A673 (cell line): ENCODE results near the gene HNF4A. TPM values are rescaled to one million over a fixed set of nuclear protein-coding genes. Genes with fewer than 3 reads are reported as not detected.

Experiments
- BruUV-seq: library from RNA; stranded (reverse); fragments of 400-500 nt; replicated peaks from 2 replicates; lab custom pipeline; 2021; lab: Mats Ljungman, UMichigan
- CTCF ChIA-PET: fragments of 300-600 bp; sonication (Branson Sonifier 250); formaldehyde crosslinking; loops from one replicate; lab custom pipeline; 2022; ENCODE audit warnings: antibody characterized with exemption; lab: Charles Lee
- POLR2A ChIA-PET: fragments of 300-600 bp; sonication (Branson Sonifier 250); formaldehyde crosslinking; loops from one replicate; lab custom pipeline; 2022; ENCODE audit warnings: antibody characterized with exemption; ENCODE audit not compliant: low non-redundant PET; lab: Charles Lee
- DNase-seq: peaks from one replicate; pipeline ENCODE4 v3.0.0-alpha.2; 2015; ENCODE audit warnings: low spot score
- H3K27ac ChIP-seq: fragments of 200-600 bp; sonication (generic); 2 replicates; pipeline ENCODE4 v1.5.1; 2016; ENCODE audit warnings: mixed run types, low read depth, mild to moderate bottlenecking, mixed read lengths, antibody characterized with exemption, low read length; ENCODE audit not compliant: poor library complexity, severe bottlenecking
- H3K27me3 ChIP-seq: fragments of 200-600 bp; sonication (generic); replicated peaks from 2 replicates; pipeline ENCODE4 v1.6.1; 2017; ENCODE audit warnings: mixed run types, low read depth, mild to moderate bottlenecking, mixed read lengths, antibody characterized with exemption, low read length; ENCODE audit not compliant: insufficient read depth, poor library complexity
- H3K36me3 ChIP-seq: fragments of 200-600 bp; sonication (generic); 2 replicates; pipeline ENCODE4 v1.6.1; 2016; ENCODE audit warnings: mixed run types, mild to moderate bottlenecking, mixed read lengths, antibody characterized with exemption, low read length; ENCODE audit not compliant: insufficient read depth, poor library complexity, severe bottlenecking
- H3K4me1 ChIP-seq: fragments of 200-600 bp; sonication (generic); 2 replicates; pipeline ENCODE4 v1.6.1; 2017; ENCODE audit warnings: mixed run types, mild to moderate bottlenecking, mixed read lengths, antibody characterized with exemption, low read length; ENCODE audit not compliant: insufficient read depth, poor library complexity, severe bottlenecking
- H3K4me3 ChIP-seq: fragments of 200-600 bp; sonication (generic); 2 replicates; pipeline ENCODE4 v1.5.1; 2016; ENCODE audit warnings: low read depth, mixed run types, mild to moderate bottlenecking, mixed read lengths, low read length; ENCODE audit not compliant: poor library complexity, severe bottlenecking
- H3K9me3 ChIP-seq: fragments of 200-600 bp; sonication (generic); 2 replicates; pipeline ENCODE4 v1.6.1; 2016; ENCODE audit warnings: mixed run types, low read depth, mild to moderate bottlenecking, mixed read lengths, antibody characterized with exemption, low read length; ENCODE audit not compliant: poor library complexity, severe bottlenecking
- EZH2 ChIP-seq: fragments of 200-600 bp; sonication (generic); IDR thresholded peaks from 2 replicates; pipeline ENCODE4 v1.6.1; 2017; ENCODE audit warnings: borderline replicate concordance, low read depth, mild to moderate bottlenecking, mixed read lengths, antibody characterized with exemption, low read length; ENCODE audit not compliant: poor library complexity, severe bottlenecking
- intact Hi-C: fragments of 100-400 bp; cut with micrococcal nuclease; formaldehyde crosslinking; loops from one replicate; pipeline ENCODE4 v1.10.0; 2022; ENCODE audit not compliant: unreplicated experiment
- total RNA-seq: library from RNA; stranded (reverse); gene quantifications from 2 replicates; pipeline ENCODE4 v1.2.3, GENCODE V29; 2021
- TF ChIP-seq, protein P1 (sequence below): fragments of 300-800, 200-600 bp; sonication (generic); conservative IDR thresholded peaks from 2 replicates; pipeline ENCODE4 v1.5.1; 2017; ENCODE audit warnings: low read depth, mild to moderate bottlenecking, antibody characterized with exemption, low read length, moderate library complexity, mixed read lengths

HNF4A gene
- total RNA-seq, 1 experiment from 2014 or later = not detected

DNA sequence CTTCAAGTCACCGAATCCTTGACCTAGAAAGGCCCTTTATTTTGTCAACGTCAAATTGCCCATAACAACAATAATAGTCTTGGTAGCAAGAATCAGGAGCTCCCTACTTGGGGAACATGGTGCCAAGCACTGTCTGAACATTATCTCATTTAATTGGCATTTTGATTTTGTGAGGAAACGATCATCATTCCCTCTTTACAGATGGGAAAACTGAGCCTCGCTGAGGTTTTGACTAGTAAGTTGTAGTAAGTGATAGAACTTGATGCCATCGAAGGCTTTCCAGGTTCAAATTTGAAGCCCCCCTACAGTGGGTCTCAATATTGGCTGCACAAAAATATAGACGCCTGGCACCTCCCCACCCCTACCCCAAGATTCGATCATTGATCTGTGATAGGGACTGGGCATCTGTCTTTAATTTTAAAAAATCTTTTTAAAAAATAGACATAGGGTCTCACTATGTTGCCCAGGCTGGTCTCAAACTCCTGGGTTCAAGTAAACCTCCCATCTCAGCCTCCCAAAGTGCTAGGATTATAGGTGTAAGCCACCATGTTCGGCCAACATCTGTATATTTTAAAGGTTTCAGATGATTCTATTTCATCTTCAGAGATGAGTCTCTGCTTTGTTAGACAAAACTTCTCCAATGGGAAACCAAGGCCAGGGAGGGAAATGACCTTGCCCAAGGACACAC is 36.7 kb downstream of the HNF4A start:
- Histone ChIP-seq H3K4me1 (no peaks in the 10 kb centered on the region), H3K27ac (no peak overlapping the region), H3K27me3 (peaks cover 13% of the 10 kb centered on the region), H3K9me3 (no peaks in the 10 kb centered on the region), H3K4me3 (no peak overlapping the region), H3K36me3 (no peaks in the 10 kb centered on the region)
- ChIA-PET POLR2A (no interaction called here), CTCF (no interaction called here)
- DNase-seq = no peak
- no TSS peak for BruUV-seq
- TF ChIP-seq, protein P1, sequence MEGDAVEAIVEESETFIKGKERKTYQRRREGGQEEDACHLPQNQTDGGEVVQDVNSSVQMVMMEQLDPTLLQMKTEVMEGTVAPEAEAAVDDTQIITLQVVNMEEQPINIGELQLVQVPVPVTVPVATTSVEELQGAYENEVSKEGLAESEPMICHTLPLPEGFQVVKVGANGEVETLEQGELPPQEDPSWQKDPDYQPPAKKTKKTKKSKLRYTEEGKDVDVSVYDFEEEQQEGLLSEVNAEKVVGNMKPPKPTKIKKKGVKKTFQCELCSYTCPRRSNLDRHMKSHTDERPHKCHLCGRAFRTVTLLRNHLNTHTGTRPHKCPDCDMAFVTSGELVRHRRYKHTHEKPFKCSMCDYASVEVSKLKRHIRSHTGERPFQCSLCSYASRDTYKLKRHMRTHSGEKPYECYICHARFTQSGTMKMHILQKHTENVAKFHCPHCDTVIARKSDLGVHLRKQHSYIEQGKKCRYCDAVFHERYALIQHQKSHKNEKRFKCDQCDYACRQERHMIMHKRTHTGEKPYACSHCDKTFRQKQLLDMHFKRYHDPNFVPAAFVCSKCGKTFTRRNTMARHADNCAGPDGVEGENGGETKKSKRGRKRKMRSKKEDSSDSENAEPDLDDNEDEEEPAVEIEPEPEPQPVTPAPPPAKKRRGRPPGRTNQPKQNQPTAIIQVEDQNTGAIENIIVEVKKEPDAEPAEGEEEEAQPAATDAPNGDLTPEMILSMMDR = no peak
- no peak for TF ChIP-seq EZH2
- intact Hi-C loops = no loop called here

- no peak for DNase-seq
- Histone ChIP-seq H3K4me3 (no peak overlapping the region), H3K27me3 (peaks cover 14% of the 10 kb centered on the region), H3K27ac (no peak overlapping the region), H3K4me1 (no peaks in the 10 kb centered on the region), H3K9me3 (no peaks in the 10 kb centered on the region), H3K36me3 (no peaks in the 10 kb centered on the region)
- ChIA-PET POLR2A (no interaction called here), CTCF (no interaction called here)
- BruUV-seq = no TSS peak
- no peak for TF ChIP-seq EZH2
- TF ChIP-seq, protein P1 = no peak
- intact Hi-C loops = no loop called here
Measured at GRCh38 chr20:44392776-44393607, 37.5 kb downstream of the HNF4A start.

- TF ChIP-seq, protein P1 = no peak
- TF ChIP-seq EZH2 = no peak
- Histone ChIP-seq H3K9me3 (no peaks in the 10 kb centered on the region), H3K27ac (no peak overlapping the region), H3K4me3 (no peak overlapping the region), H3K4me1 (no peaks in the 10 kb centered on the region), H3K36me3 (no peaks in the 10 kb centered on the region), H3K27me3 (peaks cover 14% of the 10 kb centered on the region)
- DNase-seq = no peak
- ChIA-PET CTCF (no interaction called here), POLR2A (no interaction called here)
- intact Hi-C loops = no loop called here
- BruUV-seq = no TSS peak
Measured at GRCh38 chr20:44393608-44394451, 38.3 kb downstream of the HNF4A start.
